GM21526 (cell line): Measurements from ENCODE around the gene UBTF.
"Not testable (repeated sequence)": the region's sequence is repeated elsewhere in the genome, so short reads cannot be mapped to it uniquely, and the experiment has no call there.

Source experiments
- ATAC-seq: cut with Tn5 transposase; IDR thresholded peaks from one replicate; pipeline ENCODE4 v1.9.1; 2021; ENCODE audit warnings: moderate library complexity; ENCODE audit not compliant: unreplicated experiment, low FRiP score

The UBTF gene

GRCh38 chr17:44247876-44248736 is 28.6 kb upstream of the UBTF start:
- no peak for ATAC-seq

- no peak for ATAC-seq
These were observed 28.0 kb upstream of the UBTF start for GRCh38 chr17:44247440-44247841.

- no peak for ATAC-seq
These were observed 21.7 kb upstream of the UBTF start for GRCh38 chr17:44241106-44241624.

- not testable (repeated sequence) for ATAC-seq
These were observed 18.4 kb upstream of the UBTF start for GRCh38 chr17:44237886-44238285.

GRCh38 chr17:44236444-44236991 is 17.0 kb upstream of the UBTF start:
- no peak for ATAC-seq

- no peak for ATAC-seq
These were observed 16.1 kb upstream of the UBTF start for GRCh38 chr17:44235583-44235936.

GRCh38 chr17:44233582-44233981 is 14.1 kb upstream of the UBTF start:
- ATAC-seq, result no peak

GRCh38 chr17:44232061-44232460 is 12.6 kb upstream of the UBTF start:
- ATAC-seq, result no peak

- no peak for ATAC-seq
These were observed 10.7 kb upstream of the UBTF start for GRCh38 chr17:44230140-44230539.

GRCh38 chr17:44229090-44229489 is 9.6 kb upstream of the UBTF start:
- ATAC-seq, result no peak

- no peak for ATAC-seq
These were observed 4.1 kb upstream of the UBTF start for GRCh38 chr17:44223541-44224071.

GRCh38 chr17:44222112-44222869 is 2.8 kb upstream of the UBTF start:
- ATAC-seq, result no peak

- ATAC-seq, result no peak
These were observed 2.3 kb upstream of the UBTF start for GRCh38 chr17:44221862-44222111.

GRCh38 chr17:44221084-44221861 is 1.8 kb upstream of the UBTF start:
- ATAC-seq, result no peak

- no peak for ATAC-seq
These were observed 973 bp upstream of the UBTF start for GRCh38 chr17:44220213-44221083.

GRCh38 chr17:44219108-44219615 is 313 bp downstream of the UBTF start:
- ATAC-seq, result no peak

GRCh38 chr17:44218344-44219107 is 949 bp downstream of the UBTF start:
- ATAC-seq, result no peak

GRCh38 chr17:44217738-44218343 is 1.6 kb downstream of the UBTF start:
- ATAC-seq, result no peak
